Esophagus squamous epithelium (tissue), 5 donors: ENCODE measurements around the gene GPC3. TPM values are rescaled to one million over a fixed set of nuclear protein-coding genes. Genes with fewer than 3 reads are reported as not detected.
"Not testable (repeated sequence)": the region's sequence is repeated elsewhere in the genome, so short reads cannot be mapped to it uniquely, and the experiment has no call there.

Source experiments
- DNase-seq: peaks from one replicate; lab custom pipeline; 2025; lab: John Stamatoyannopoulos, UW
- H3K27ac ChIP-seq, 4 donors: fragments of 200-600 bp; sonication (generic); one replicate each; pipeline ENCODE4 v1.5.1; 2016 to 2019; ENCODE audit warnings: mild to moderate bottlenecking in 1 of 4
- H3K27me3 ChIP-seq, 4 donors: fragments of 200-600 bp; sonication (generic); 1 replicate in 3 of 4; 2 replicates in 1 of 4; pipeline versions ENCODE4 v1.5.1 to v1.6.0; 2017 to 2021; ENCODE audit warnings: antibody characterized with exemption in 1 of 4
- H3K36me3 ChIP-seq, 3 donors: fragments of 200-600 bp; sonication (generic); one replicate each; pipeline ENCODE4 v1.5.1; 2016 to 2019
- H3K4me1 ChIP-seq, 3 donors: fragments of 200-600 bp; sonication (generic); one replicate each; pipeline ENCODE4 v1.5.1; 2017 to 2019
- H3K4me3 ChIP-seq, 4 donors: fragments of 200-600 bp; sonication (generic); 1 replicate in 3 of 4; 2 replicates in 1 of 4; pipeline ENCODE4 v1.5.1; 2016 to 2019; ENCODE audit warnings: mild to moderate bottlenecking in 2 of 4, moderate library complexity in 1 of 4
- H3K9me3 ChIP-seq, 3 donors: fragments of 200-600 bp; sonication (generic); one replicate each; pipeline ENCODE4 v1.5.1; 2016 to 2019
- CTCF ChIP-seq, 6 experiments: fragments of 450-650 bp in 4 of 6; fragments of 200-600 bp in 2 of 6; sonication (generic) in 2 of 6; IDR thresholded peaks; one replicate each; pipeline ENCODE4 v1.5.1; 2016 to 2019; ENCODE audit warnings: antibody characterized with exemption in 6 of 6, mild to moderate bottlenecking in 4 of 6, moderate library complexity in 4 of 6
- POLR2A ChIP-seq, 4 donors: fragments of 450-650 bp; IDR thresholded peaks; one replicate each; pipeline ENCODE4 v1.6.1; 2017; ENCODE audit warnings: antibody characterized with exemption in 4 of 4, mild to moderate bottlenecking in 4 of 4, moderate library complexity in 3 of 4
- WGBS, 2 donors: methylation state at CpG; one replicate each; pipeline ENCODE4 v1.1.5; 2018; 5-methylcytosine and 5-hydroxymethylcytosine counted together
- intact Hi-C: fragments of 100-400 bp; cut with DNase I; formaldehyde crosslinking; loops from one replicate; pipeline ENCODE4 v1.15.0; 2022
- total RNA-seq, 4 donors: library from RNA; depleted of rRNA; stranded (reverse); fragments of >200 nt; gene quantifications; one replicate each; pipeline ENCODE4 v1.1.0, GENCODE V29; 2016
- donor health status: DM: yes; HTN: yes; CAD: no.

The GPC3 gene
- total RNA-seq, 4 donors from 2014 or later, result 0.44 to 2.8 (median 1.7) TPM; not detected in 1

GRCh38 chrX:133776072-133776471 is 209.3 kb downstream of the GPC3 start:
- no peaks in the 10 kb centered on the region for H3K4me1 ChIP-seq
- whole genome bisulfite sequencing, 2 donors, result 66 to 70% methylated on average over 6 to 7 of the region's 7 CpGs
- H3K9me3 ChIP-seq, result no peaks in the 10 kb centered on the region
- no peak overlapping the region for H3K4me3 ChIP-seq
- intact Hi-C loops, result no loop called here
- H3K27me3 ChIP-seq, result no peaks in the 10 kb centered on the region
- no peaks in the 10 kb centered on the region for H3K36me3 ChIP-seq
- DNase-seq, result no peak
- no peak overlapping the region for H3K27ac ChIP-seq
- TF ChIP-seq CTCF (IDR thresholded peaks at IDR 0.05), result peak in 2 of 6 experiments; percentile 14 to 20
- no peak for TF ChIP-seq POLR2A (IDR thresholded peaks at IDR 0.05)

GRCh38 chrX:133774807-133775206 is 210.6 kb downstream of the GPC3 start:
- no peaks in the 10 kb centered on the region for H3K27me3 ChIP-seq
- no peak overlapping the region for H3K27ac ChIP-seq
- no peak for TF ChIP-seq POLR2A (IDR thresholded peaks at IDR 0.05)
- no peak for TF ChIP-seq CTCF (IDR thresholded peaks at IDR 0.05)
- no peaks in the 10 kb centered on the region for H3K9me3 ChIP-seq
- no peak for DNase-seq
- intact Hi-C loops, result no loop called here
- WGBS, 2 donors, result 60 to 78% methylated on average over 1 of the region's 1 CpG
- H3K4me3 ChIP-seq, result no peak overlapping the region
- H3K36me3 ChIP-seq, result no peaks in the 10 kb centered on the region
- H3K4me1 ChIP-seq, result no peaks in the 10 kb centered on the region

GRCh38 chrX:133771086-133771646 is 214.2 kb downstream of the GPC3 start:
- intact Hi-C loops, result no loop called here
- Histone ChIP-seq H3K4me1 (no peaks in the 10 kb centered on the region), H3K36me3 (no peaks in the 10 kb centered on the region), H3K4me3 (no peak overlapping the region), H3K27ac (no peak overlapping the region), H3K9me3 (no peaks in the 10 kb centered on the region), H3K27me3 (no peaks in the 10 kb centered on the region)
- DNase-seq, result no peak
- 51 to 81% methylated on average over 5 to 6 of the region's 6 CpGs for WGBS, 2 donors
- TF ChIP-seq CTCF (IDR thresholded peaks at IDR 0.05), result no peak
- no peak for TF ChIP-seq POLR2A (IDR thresholded peaks at IDR 0.05)

- WGBS, 2 donors, result 77 to 93% methylated on average over 5 to 7 of the region's 7 CpGs
- H3K27ac ChIP-seq, H3K36me3 ChIP-seq, DNase-seq, intact Hi-C loops, H3K4me3 ChIP-seq, H3K4me1 ChIP-seq, H3K27me3 ChIP-seq, H3K9me3 ChIP-seq: not testable (repeated sequence)
These were observed 222.3 kb downstream of the GPC3 start for GRCh38 chrX:133762976-133763548.

- 33 to 56% methylated on average over 2 of the region's 2 CpGs for WGBS, 2 donors
- Histone ChIP-seq H3K9me3 (no peaks in the 10 kb centered on the region), H3K4me1 (no peaks in the 10 kb centered on the region), H3K36me3 (no peaks in the 10 kb centered on the region), H3K27me3 (no peaks in the 10 kb centered on the region), H3K27ac (no peak overlapping the region), H3K4me3 (no peak overlapping the region)
- intact Hi-C loops, result no loop called here
- TF ChIP-seq POLR2A (IDR thresholded peaks at IDR 0.05) (no peak), CTCF (IDR thresholded peaks at IDR 0.05) (no peak)
- DNase-seq, result no peak
These were observed 230.7 kb downstream of the GPC3 start for GRCh38 chrX:133754657-133755056.
